Transverse colon (tissue), 4 donors: ENCODE measurements around the gene GPC1. TPM values are rescaled to one million over a fixed set of nuclear protein-coding genes. Genes with fewer than 3 reads are reported as not detected.
A peak's percentile ranks its signal among the peaks of the same experiment; 100 is the strongest.

ENCODE experiments used
- DNase-seq: peaks from one replicate; pipeline ENCODE4 v3.0.0-alpha.2; 2019
- H3K27ac ChIP-seq, 4 donors: fragments of 200-600 bp; sonication (generic); 2 replicates each; pipeline ENCODE4 v1.5.1; 2016 to 2018; ENCODE audit warnings: inconsistent platforms in 4 of 4
- H3K27me3 ChIP-seq: fragments of 200-600 bp; sonication (generic); 2 replicates; pipeline ENCODE4 v1.5.1; 2017; ENCODE audit warnings: inconsistent platforms
- H3K36me3 ChIP-seq, 4 donors: fragments of 200-600 bp; sonication (generic); 2 replicates each; pipeline ENCODE4 v1.5.1; 2017 to 2019; ENCODE audit warnings: inconsistent platforms in 4 of 4
- H3K4me1 ChIP-seq, 4 donors: fragments of 200-600 bp; sonication (generic); 2 replicates each; pipeline ENCODE4 v1.5.1; 2017 to 2020; ENCODE audit warnings: inconsistent platforms in 4 of 4
- H3K4me3 ChIP-seq, 4 donors: fragments of 200-600 bp; sonication (generic); 1 replicate in 1 of 4; 2 replicates in 3 of 4; pipeline versions ENCODE4 v1.5.1 to v1.6.1; 2017 to 2019; ENCODE audit warnings: inconsistent platforms in 4 of 4
- H3K9me3 ChIP-seq, 2 donors: fragments of 200-600 bp; sonication (generic); 2 replicates each; pipeline ENCODE4 v1.5.1; 2017 to 2019; ENCODE audit warnings: inconsistent platforms in 2 of 2
- EP300 ChIP-seq: sonication (generic); formaldehyde crosslinking; IDR thresholded peaks from one replicate; pipeline ENCODE4 v1.6.1; 2017; ENCODE audit warnings: antibody characterized with exemption, low read depth
- POLR2A ChIP-seq: fragments of 450-650 bp; IDR thresholded peaks from one replicate; pipeline ENCODE4 v1.6.1; 2016; ENCODE audit warnings: antibody characterized with exemption, mild to moderate bottlenecking, moderate library complexity
- POLR2AphosphoS5 ChIP-seq, 3 donors: sonication (generic); formaldehyde crosslinking; IDR thresholded peaks; one replicate each; pipeline ENCODE4 v1.6.1; 2016; ENCODE audit warnings: antibody characterized with exemption in 3 of 3
- WGBS, 2 donors: methylation state at CpG; one replicate each; pipeline ENCODE4 v1.1.5; 2018; ENCODE audit warnings: low coverage in 1 of 2; 5-methylcytosine and 5-hydroxymethylcytosine counted together
- in situ Hi-C, 4 donors: fragments of 200-750 bp; cut with MboI; loops; one replicate each; pipeline versions ENCODE4 v1.15.0 to v1.15.1; 2017; ENCODE audit warnings: low sequenced_read_pairs in 3 of 4, low pct_ligation_motif_present in 1 of 4, low pct_unique_long_range_greater_than_20kb in 1 of 4
- intact Hi-C: fragments of 100-400 bp; cut with DNase I; formaldehyde crosslinking; loops from one replicate; pipeline ENCODE4 v1.15.1; 2023; ENCODE audit warnings: low total_unique reads
- total RNA-seq, 4 donors: library from RNA; depleted of rRNA; stranded (reverse); fragments of >200 nt; gene quantifications; one replicate each; pipeline ENCODE4 v1.1.0, GENCODE V29; 2016
- TF ChIP-seq, protein P1 (sequence below), 5 experiments: fragments of 200-600 bp in 3 of 5; fragments of 450-650 bp in 2 of 5; sonication (generic) in 3 of 5; IDR thresholded peaks; 1 replicate in 2 of 5; 2 replicates in 3 of 5; pipeline ENCODE4 v1.5.1; 2016 to 2017; ENCODE audit warnings: antibody characterized with exemption in 5 of 5, inconsistent platforms in 3 of 5, mild to moderate bottlenecking in 2 of 5, moderate library complexity in 1 of 5

GPC1 gene
- total RNA-seq, 4 donors from 2014 or later, result 10.4 to 31.8 (median 18.0) TPM

GRCh38 chr2:240467149-240467642 lies 31.7 kb downstream of the GPC1 start:
- DNase-seq, result peak; percentile 4
- Histone ChIP-seq H3K27me3 (no peaks in the 10 kb centered on the region), H3K36me3 (no peaks in the 10 kb centered on the region), H3K27ac (no peak overlapping the region), H3K9me3 (no peaks in the 10 kb centered on the region), H3K4me1 (no peaks in the 10 kb centered on the region), H3K4me3 (no peak overlapping the region)
- in situ Hi-C loops (no loop called here), intact Hi-C loops (no loop called here)
- WGBS, 2 donors, result 73% methylated on average over 12 of the region's 12 CpGs; no CpG with 5 or more reads in 1 of the 2 donors
- TF ChIP-seq POLR2A, result no peak
- TF ChIP-seq EP300, result no peak
- TF ChIP-seq, protein P1, sequence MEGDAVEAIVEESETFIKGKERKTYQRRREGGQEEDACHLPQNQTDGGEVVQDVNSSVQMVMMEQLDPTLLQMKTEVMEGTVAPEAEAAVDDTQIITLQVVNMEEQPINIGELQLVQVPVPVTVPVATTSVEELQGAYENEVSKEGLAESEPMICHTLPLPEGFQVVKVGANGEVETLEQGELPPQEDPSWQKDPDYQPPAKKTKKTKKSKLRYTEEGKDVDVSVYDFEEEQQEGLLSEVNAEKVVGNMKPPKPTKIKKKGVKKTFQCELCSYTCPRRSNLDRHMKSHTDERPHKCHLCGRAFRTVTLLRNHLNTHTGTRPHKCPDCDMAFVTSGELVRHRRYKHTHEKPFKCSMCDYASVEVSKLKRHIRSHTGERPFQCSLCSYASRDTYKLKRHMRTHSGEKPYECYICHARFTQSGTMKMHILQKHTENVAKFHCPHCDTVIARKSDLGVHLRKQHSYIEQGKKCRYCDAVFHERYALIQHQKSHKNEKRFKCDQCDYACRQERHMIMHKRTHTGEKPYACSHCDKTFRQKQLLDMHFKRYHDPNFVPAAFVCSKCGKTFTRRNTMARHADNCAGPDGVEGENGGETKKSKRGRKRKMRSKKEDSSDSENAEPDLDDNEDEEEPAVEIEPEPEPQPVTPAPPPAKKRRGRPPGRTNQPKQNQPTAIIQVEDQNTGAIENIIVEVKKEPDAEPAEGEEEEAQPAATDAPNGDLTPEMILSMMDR (IDR thresholded peaks at IDR 0.05), result no peak
- TF ChIP-seq POLR2AphosphoS5 (IDR thresholded peaks at IDR 0.05), result no peak

GRCh38 chr2:240467659-240468302 lies 32.3 kb downstream of the GPC1 start:
- in situ Hi-C loops, result no loop called here
- Histone ChIP-seq H3K36me3 (no peaks in the 10 kb centered on the region), H3K9me3 (no peaks in the 10 kb centered on the region), H3K27ac (no peak overlapping the region), H3K27me3 (no peaks in the 10 kb centered on the region), H3K4me1 (no peaks in the 10 kb centered on the region), H3K4me3 (no peak overlapping the region)
- no peak for DNase-seq
- TF ChIP-seq, protein P1 (IDR thresholded peaks at IDR 0.05), result no peak
- TF ChIP-seq POLR2AphosphoS5 (IDR thresholded peaks at IDR 0.05), result no peak
- no peak for TF ChIP-seq POLR2A
- no peak for TF ChIP-seq EP300
- intact Hi-C loops, result no loop called here
- WGBS, 2 donors, result 90% methylated on average over 22 of the region's 22 CpGs; no CpG with 5 or more reads in 1 of the 2 donors

GRCh38 chr2:240468303-240469238 lies 33.1 kb downstream of the GPC1 start:
- Histone ChIP-seq H3K4me1 (no peaks in the 10 kb centered on the region), H3K27me3 (no peaks in the 10 kb centered on the region), H3K36me3 (no peaks in the 10 kb centered on the region), H3K4me3 (no peak overlapping the region), H3K27ac (no peak overlapping the region), H3K9me3 (peaks cover 3 to 4% of the 10 kb centered on the region in 2 donors)
- DNase-seq, result peak; percentile 4
- intact Hi-C loops, result no loop called here
- TF ChIP-seq POLR2AphosphoS5 (IDR thresholded peaks at IDR 0.05) (no peak), POLR2A (no peak), EP300 (no peak)
- TF ChIP-seq, protein P1 (IDR thresholded peaks at IDR 0.05), result no peak
- 84% methylated on average over 17 of the region's 20 CpGs; no CpG with 5 or more reads in 1 of the 2 donors for WGBS, 2 donors
- in situ Hi-C loops, result no loop called here

GRCh38 chr2:240469239-240469636 lies 33.8 kb downstream of the GPC1 start:
- in situ Hi-C loops, result no loop called here
- 77% methylated on average over 9 of the region's 10 CpGs; no CpG with 5 or more reads in 1 of the 2 donors for WGBS, 2 donors

More at GRCh38 chr2:240469239-240469636, 33.8 kb downstream of the GPC1 start:
- intact Hi-C loops, result no loop called here
- no peak overlapping the region for H3K27ac ChIP-seq
- H3K9me3 ChIP-seq, result peaks cover 8 to 10% of the 10 kb centered on the region in 2 donors
- no peaks in the 10 kb centered on the region for H3K27me3 ChIP-seq
- no peaks in the 10 kb centered on the region for H3K36me3 ChIP-seq
- H3K4me3 ChIP-seq, result no peak overlapping the region
- H3K4me1 ChIP-seq, result no peaks in the 10 kb centered on the region
- TF ChIP-seq POLR2A (no peak), EP300 (no peak), POLR2AphosphoS5 (IDR thresholded peaks at IDR 0.05) (no peak)
- TF ChIP-seq, protein P1 (IDR thresholded peaks at IDR 0.05), result no peak
- DNase-seq, result no peak
